DND-41 (cell line): ENCODE data around the gene PRDM2.
A peak's percentile ranks its signal among the peaks of the same experiment; 100 is the strongest.

ENCODE experiments used
- ATAC-seq: fragments of 200-7000 bp; cut with Tn5 transposase; 3 replicates; pipeline ENCODE4 v1.9.1; 2021; ENCODE audit warnings: low read depth; ENCODE audit not compliant: insufficient read depth
- DNase-seq: peaks from one replicate; pipeline ENCODE4 v3.0.0-alpha.2; 2020
- H2AFZ ChIP-seq: 2 replicates; pipeline ENCODE4 v1.6.0; 2012; ENCODE audit warnings: low read depth, low read length
- H3K27ac ChIP-seq: 2 replicates; pipeline ENCODE4 v1.5.1; 2012; ENCODE audit warnings: low read length, inconsistent platforms
- H3K27me3 ChIP-seq: fragments of 200-600 bp; sonication (generic); 2 replicates; pipeline ENCODE4 v1.6.0; 2012; ENCODE audit warnings: low read length, mild to moderate bottlenecking, inconsistent platforms; ENCODE audit not compliant: insufficient read depth, poor library complexity
- H3K36me3 ChIP-seq: 2 replicates; pipeline ENCODE4 v1.5.1; 2012; ENCODE audit warnings: low read length, inconsistent platforms; ENCODE audit not compliant: insufficient read depth
- H3K4me1 ChIP-seq: 2 replicates; pipeline ENCODE4 v1.5.1; 2012; ENCODE audit warnings: mild to moderate bottlenecking, low read length; ENCODE audit not compliant: insufficient read depth
- H3K4me2 ChIP-seq: 2 replicates; pipeline ENCODE4 v1.6.0; 2012; ENCODE audit warnings: mild to moderate bottlenecking, moderate library complexity, low read length, inconsistent platforms; ENCODE audit not compliant: insufficient read depth
- H3K4me3 ChIP-seq, 2 experiments: fragments of 200-600 bp in 1 of 2; shearing (Covaris generic) in 1 of 2; 2 replicates each; pipeline ENCODE4 v1.5.1; 2012 to 2016; ENCODE audit warnings: inconsistent platforms in 2 of 2, low read length in 2 of 2, mild to moderate bottlenecking in 2 of 2, low read depth in 1 of 2, moderate library complexity in 1 of 2
- H3K79me2 ChIP-seq: 2 replicates; pipeline ENCODE4 v1.6.0; 2012; ENCODE audit warnings: low read length, inconsistent platforms; ENCODE audit not compliant: insufficient read depth
- H3K9ac ChIP-seq: 2 replicates; pipeline ENCODE4 v1.6.0; 2012; ENCODE audit warnings: low read depth, mild to moderate bottlenecking, inconsistent platforms, low read length, moderate library complexity
- H3K9me3 ChIP-seq: 2 replicates; pipeline ENCODE4 v1.5.1; 2012; ENCODE audit warnings: low read length, moderate library complexity, mild to moderate bottlenecking, inconsistent platforms; ENCODE audit not compliant: insufficient read depth, severe bottlenecking
- H4K20me1 ChIP-seq: 2 replicates; pipeline ENCODE4 v1.6.0; 2012; ENCODE audit warnings: low read length; ENCODE audit not compliant: insufficient read depth
- EZH2 ChIP-seq: IDR thresholded peaks from 3 replicates; pipeline ENCODE4 v1.6.1; 2012; ENCODE audit warnings: borderline replicate concordance, low read depth, mild to moderate bottlenecking, moderate library complexity, low read length, inconsistent platforms; ENCODE audit not compliant: severe bottlenecking
- TF ChIP-seq, protein P1 (sequence below): IDR thresholded peaks from 2 replicates; pipeline ENCODE4 v1.5.1; 2012; ENCODE audit warnings: borderline replicate concordance, low read length, moderate library complexity, mild to moderate bottlenecking; ENCODE audit not compliant: poor library complexity, severe bottlenecking; ENCODE audit errors: extremely low read depth

The PRDM2 gene, protein sequence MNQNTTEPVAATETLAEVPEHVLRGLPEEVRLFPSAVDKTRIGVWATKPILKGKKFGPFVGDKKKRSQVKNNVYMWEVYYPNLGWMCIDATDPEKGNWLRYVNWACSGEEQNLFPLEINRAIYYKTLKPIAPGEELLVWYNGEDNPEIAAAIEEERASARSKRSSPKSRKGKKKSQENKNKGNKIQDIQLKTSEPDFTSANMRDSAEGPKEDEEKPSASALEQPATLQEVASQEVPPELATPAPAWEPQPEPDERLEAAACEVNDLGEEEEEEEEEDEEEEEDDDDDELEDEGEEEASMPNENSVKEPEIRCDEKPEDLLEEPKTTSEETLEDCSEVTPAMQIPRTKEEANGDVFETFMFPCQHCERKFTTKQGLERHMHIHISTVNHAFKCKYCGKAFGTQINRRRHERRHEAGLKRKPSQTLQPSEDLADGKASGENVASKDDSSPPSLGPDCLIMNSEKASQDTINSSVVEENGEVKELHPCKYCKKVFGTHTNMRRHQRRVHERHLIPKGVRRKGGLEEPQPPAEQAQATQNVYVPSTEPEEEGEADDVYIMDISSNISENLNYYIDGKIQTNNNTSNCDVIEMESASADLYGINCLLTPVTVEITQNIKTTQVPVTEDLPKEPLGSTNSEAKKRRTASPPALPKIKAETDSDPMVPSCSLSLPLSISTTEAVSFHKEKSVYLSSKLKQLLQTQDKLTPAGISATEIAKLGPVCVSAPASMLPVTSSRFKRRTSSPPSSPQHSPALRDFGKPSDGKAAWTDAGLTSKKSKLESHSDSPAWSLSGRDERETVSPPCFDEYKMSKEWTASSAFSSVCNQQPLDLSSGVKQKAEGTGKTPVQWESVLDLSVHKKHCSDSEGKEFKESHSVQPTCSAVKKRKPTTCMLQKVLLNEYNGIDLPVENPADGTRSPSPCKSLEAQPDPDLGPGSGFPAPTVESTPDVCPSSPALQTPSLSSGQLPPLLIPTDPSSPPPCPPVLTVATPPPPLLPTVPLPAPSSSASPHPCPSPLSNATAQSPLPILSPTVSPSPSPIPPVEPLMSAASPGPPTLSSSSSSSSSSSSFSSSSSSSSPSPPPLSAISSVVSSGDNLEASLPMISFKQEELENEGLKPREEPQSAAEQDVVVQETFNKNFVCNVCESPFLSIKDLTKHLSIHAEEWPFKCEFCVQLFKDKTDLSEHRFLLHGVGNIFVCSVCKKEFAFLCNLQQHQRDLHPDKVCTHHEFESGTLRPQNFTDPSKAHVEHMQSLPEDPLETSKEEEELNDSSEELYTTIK (N-terminal part only)

DNA sequence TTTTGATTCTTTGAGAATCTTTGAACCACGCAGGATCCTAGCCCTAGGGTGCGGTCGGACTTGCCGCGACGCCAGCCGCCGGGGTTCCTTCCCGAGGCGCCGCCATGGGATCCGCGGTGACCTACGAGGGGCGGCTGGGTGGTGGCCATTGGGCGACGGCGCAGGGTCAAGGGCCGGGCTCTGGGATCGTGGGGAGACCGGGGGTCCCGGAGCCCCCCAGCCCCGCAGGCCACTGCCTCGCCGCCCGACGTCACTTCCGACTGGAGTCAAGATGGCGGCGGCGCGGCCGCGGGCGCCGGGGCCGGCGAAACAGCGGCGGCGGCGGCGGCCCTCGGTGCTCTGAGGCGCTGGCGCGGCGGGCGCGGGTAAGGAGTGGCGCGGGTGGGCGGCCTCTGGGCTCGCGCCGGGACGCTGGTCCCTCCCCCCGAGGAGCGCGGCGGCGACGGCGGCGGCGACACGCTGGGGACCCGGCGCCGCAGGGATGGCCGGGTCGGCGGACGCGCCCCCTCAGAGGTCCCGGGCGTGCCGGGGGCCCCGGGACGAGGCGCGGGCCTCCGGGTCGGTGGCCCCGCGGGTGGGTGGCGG, at the start of gene PRDM2:
Gene PRDM2 (plus strand): TSS at position 253 of the 585 bp plus-strand sequence. CDS start 15,418 bp downstream, outside the sequence.
- no peaks in the 10 kb centered on the region for H3K36me3 ChIP-seq
- no peaks in the 10 kb centered on the region for H4K20me1 ChIP-seq
- peak within 1 kb of the TSS; percentile 58 for H3K27ac ChIP-seq
- H3K4me3 ChIP-seq = peak within 1 kb of the TSS; percentile 25 to 70
- H3K9me3 ChIP-seq = no peaks in the 10 kb centered on the region
- H3K4me2 ChIP-seq = peak within 1 kb of the TSS; percentile 82
- peaks cover 15% of the 10 kb centered on the region; the same call in 1 of the 2 replicates for H3K79me2 ChIP-seq
- TF ChIP-seq EZH2 = no peak
- TF ChIP-seq, protein P1, sequence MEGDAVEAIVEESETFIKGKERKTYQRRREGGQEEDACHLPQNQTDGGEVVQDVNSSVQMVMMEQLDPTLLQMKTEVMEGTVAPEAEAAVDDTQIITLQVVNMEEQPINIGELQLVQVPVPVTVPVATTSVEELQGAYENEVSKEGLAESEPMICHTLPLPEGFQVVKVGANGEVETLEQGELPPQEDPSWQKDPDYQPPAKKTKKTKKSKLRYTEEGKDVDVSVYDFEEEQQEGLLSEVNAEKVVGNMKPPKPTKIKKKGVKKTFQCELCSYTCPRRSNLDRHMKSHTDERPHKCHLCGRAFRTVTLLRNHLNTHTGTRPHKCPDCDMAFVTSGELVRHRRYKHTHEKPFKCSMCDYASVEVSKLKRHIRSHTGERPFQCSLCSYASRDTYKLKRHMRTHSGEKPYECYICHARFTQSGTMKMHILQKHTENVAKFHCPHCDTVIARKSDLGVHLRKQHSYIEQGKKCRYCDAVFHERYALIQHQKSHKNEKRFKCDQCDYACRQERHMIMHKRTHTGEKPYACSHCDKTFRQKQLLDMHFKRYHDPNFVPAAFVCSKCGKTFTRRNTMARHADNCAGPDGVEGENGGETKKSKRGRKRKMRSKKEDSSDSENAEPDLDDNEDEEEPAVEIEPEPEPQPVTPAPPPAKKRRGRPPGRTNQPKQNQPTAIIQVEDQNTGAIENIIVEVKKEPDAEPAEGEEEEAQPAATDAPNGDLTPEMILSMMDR = no peak
- no peaks in the 10 kb centered on the region for H3K27me3 ChIP-seq
- H2AFZ ChIP-seq = peak within 1 kb of the TSS; percentile 94
- DNase-seq (peak; percentile 46), ATAC-seq (peak; percentile 75)
- H3K9ac ChIP-seq = peak within 1 kb of the TSS; percentile 70
- peaks cover 22% of the 10 kb centered on the region for H3K4me1 ChIP-seq

DNA sequence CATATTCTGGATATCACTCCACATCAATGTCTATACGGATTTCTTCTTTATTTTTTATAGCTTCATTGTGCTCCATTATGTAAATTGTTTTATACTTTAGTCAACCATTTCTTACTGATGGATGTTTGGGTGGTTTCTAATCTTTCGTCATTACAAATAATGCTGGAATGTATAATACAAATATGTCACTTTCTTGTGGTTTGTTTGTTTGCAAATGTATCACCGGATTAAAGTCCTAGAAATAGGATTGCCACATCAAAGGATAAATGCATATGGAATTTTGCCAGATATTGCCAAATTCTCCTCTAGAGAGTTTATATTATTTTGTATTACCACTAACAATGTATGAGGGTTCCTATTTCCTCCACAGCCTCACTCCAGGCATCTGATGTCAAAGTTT, 48.7 kb upstream of the PRDM2 start:
- Histone ChIP-seq H3K9ac (no peak overlapping the region), H2AFZ (no peak overlapping the region), H3K4me3 (no peak overlapping the region), H3K27me3 (no peaks in the 10 kb centered on the region), H3K4me1 (no peaks in the 10 kb centered on the region), H3K27ac (no peak overlapping the region), H3K79me2 (no peaks in the 10 kb centered on the region), H4K20me1 (no peaks in the 10 kb centered on the region), H3K36me3 (no peaks in the 10 kb centered on the region), H3K9me3 (no peaks in the 10 kb centered on the region), H3K4me2 (no peak overlapping the region)
- ATAC-seq (no peak), DNase-seq (no peak)
- TF ChIP-seq, protein P1 = no peak
- TF ChIP-seq EZH2 = no peak

DNA sequence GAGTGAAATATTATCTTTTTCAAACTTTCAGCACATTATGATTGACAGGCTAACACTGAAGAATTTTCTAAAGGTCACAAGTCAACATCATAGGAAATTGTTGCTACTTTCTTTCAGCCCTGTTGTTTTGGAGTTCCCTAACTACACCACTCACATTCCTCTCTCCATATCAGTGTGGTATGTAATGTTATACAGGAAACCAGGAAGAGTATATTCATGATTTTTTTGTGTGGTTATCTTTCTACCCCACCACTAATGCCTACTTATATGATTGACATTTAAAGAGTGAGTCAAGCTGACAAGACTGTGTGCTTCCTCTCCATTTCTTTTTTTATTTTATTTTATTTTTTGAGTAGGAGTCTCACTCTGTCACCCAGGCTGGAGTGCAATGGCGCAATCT, 47.8 kb upstream of the PRDM2 start:
- H3K4me2 ChIP-seq = no peak overlapping the region
- H3K9ac ChIP-seq = no peak overlapping the region
- DNase-seq (no peak), ATAC-seq (no peak)
- H3K27ac ChIP-seq = no peak overlapping the region
- H3K4me3 ChIP-seq = no peak overlapping the region
- H3K79me2 ChIP-seq = no peaks in the 10 kb centered on the region
- H2AFZ ChIP-seq = no peak overlapping the region
- H3K4me1 ChIP-seq = no peaks in the 10 kb centered on the region
- H3K27me3 ChIP-seq = no peaks in the 10 kb centered on the region
- no peaks in the 10 kb centered on the region for H4K20me1 ChIP-seq
- H3K36me3 ChIP-seq = no peaks in the 10 kb centered on the region
- TF ChIP-seq EZH2 = no peak
- TF ChIP-seq, protein P1 = no peak
- H3K9me3 ChIP-seq = no peaks in the 10 kb centered on the region
